Esophagus squamous epithelium (tissue), 4 donors: Measurements from ENCODE around the gene IL6R.

Experiments used
- CTCF ChIP-seq, 6 experiments: fragments of 450-650 bp in 4 of 6; fragments of 200-600 bp in 2 of 6; sonication (generic) in 2 of 6; IDR thresholded peaks; one replicate each; pipeline ENCODE4 v1.5.1; 2016 to 2019; ENCODE audit warnings: antibody characterized with exemption in 6 of 6, mild to moderate bottlenecking in 4 of 6, moderate library complexity in 4 of 6
- POLR2A ChIP-seq, 4 donors: fragments of 450-650 bp; IDR thresholded peaks; one replicate each; pipeline ENCODE4 v1.6.1; 2017; ENCODE audit warnings: antibody characterized with exemption in 4 of 4, mild to moderate bottlenecking in 4 of 4, moderate library complexity in 3 of 4

- TF ChIP-seq POLR2A (IDR thresholded peaks at IDR 0.05) (no peak), CTCF (IDR thresholded peaks at IDR 0.05) (no peak)
These were observed 66.2 kb downstream of the IL6R start for GRCh38 chr1:154471304-154471703.
